ENCODE data around the gene GLS. TPM values are rescaled to one million over a fixed set of nuclear protein-coding genes. Genes with fewer than 3 reads are reported as not detected.

Gene GLS
- total and polyA plus RNA-seq, 9 of the 15 experiments (the other 6 are each of a cell fraction or from before 2014, with no cell fraction given): 13.7 to 77.5 (median 48.2) TPM

GRCh38 chr2:191013932-191014652, 133.5 kb downstream of the GLS start, which contains the start of gene STAT1 (continued):
- TF ChIP-seq POLR2A (conservative IDR thresholded peaks at IDR 0.05): peak; percentile 83
- no peak for TF ChIP-seq ZC3H4 (CRISPR knock-in tag; IDR thresholded peaks at IDR 0.05; ENCODE audit: borderline replicate concordance)
- peak; percentile 75 to 83 for TF ChIP-seq FOXK2 (conservative IDR thresholded peaks at IDR 0.05 in 1 of 2, IDR thresholded peaks at IDR 0.05 in 1 of 2; ENCODE audit: low read depth in 2 of 2)
- peak; percentile 74; the same call in 1 of the 2 replicates for TF ChIP-seq PML (IDR thresholded peaks at IDR 0.05; ENCODE audit: low read length)
- TF ChIP-seq ZNF23 (CRISPR knock-in tag; IDR thresholded peaks at IDR 0.05): no peak
- no peak for TF ChIP-seq RBM15 (IDR thresholded peaks at IDR 0.05; ENCODE audit: insufficient read depth, low read length)
- TF ChIP-seq GTF2F1 (IDR thresholded peaks at IDR 0.05; ENCODE audit: low read depth, low read length): no peak
- no peak for TF ChIP-seq ZNF41 (CRISPR knock-in tag; conservative IDR thresholded peaks at IDR 0.05)
- TF ChIP-seq BACH1 (tag; IDR thresholded peaks at IDR 0.05): no peak
- TF ChIP-seq ZNF561 (CRISPR knock-in tag; conservative IDR thresholded peaks at IDR 0.05): no peak
- TF ChIP-seq ZC3H8 (IDR thresholded peaks at IDR 0.05): no peak
- TF ChIP-seq ZNF592 (IDR thresholded peaks at IDR 0.05): peak; percentile 82
- TF ChIP-seq ZNF124 (CRISPR knock-in tag; IDR thresholded peaks at IDR 0.05): no peak
- TF ChIP-seq L3MBTL2 (IDR thresholded peaks at IDR 0.05): peak; percentile 97
- no peak for TF ChIP-seq FOXM1 (IDR thresholded peaks at IDR 0.05; ENCODE audit: low read depth)
- no peak for TF ChIP-seq FOXM1 (CRISPR knock-in tag; IDR thresholded peaks at IDR 0.05; ENCODE audit: low read depth)
- TF ChIP-seq POLR2AphosphoS5 (IDR thresholded peaks at IDR 0.05; ENCODE audit: control insufficient read depth, insufficient read depth, low read depth, low read length): peak; percentile 72; the same call in 1 of the 2 replicates
- TF ChIP-seq, protein P1, sequence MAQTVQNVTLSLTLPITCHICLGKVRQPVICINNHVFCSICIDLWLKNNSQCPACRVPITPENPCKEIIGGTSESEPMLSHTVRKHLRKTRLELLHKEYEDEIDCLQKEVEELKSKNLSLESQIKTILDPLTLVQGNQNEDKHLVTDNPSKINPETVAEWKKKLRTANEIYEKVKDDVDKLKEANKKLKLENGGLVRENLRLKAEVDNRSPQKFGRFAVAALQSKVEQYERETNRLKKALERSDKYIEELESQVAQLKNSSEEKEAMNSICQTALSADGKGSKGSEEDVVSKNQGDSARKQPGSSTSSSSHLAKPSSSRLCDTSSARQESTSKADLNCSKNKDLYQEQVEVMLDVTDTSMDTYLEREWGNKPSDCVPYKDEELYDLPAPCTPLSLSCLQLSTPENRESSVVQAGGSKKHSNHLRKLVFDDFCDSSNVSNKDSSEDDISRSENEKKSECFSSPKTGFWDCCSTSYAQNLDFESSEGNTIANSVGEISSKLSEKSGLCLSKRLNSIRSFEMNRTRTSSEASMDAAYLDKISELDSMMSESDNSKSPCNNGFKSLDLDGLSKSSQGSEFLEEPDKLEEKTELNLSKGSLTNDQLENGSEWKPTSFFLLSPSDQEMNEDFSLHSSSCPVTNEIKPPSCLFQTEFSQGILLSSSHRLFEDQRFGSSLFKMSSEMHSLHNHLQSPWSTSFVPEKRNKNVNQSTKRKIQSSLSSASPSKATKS (CRISPR knock-in tag; IDR thresholded peaks at IDR 0.05): no peak
- TF ChIP-seq ARID3A (IDR thresholded peaks at IDR 0.05; ENCODE audit: borderline replicate concordance, low read depth, low read length): no peak
- 0 out of 2 replicates have a peak, but pooled peaks have one; percentile 31 for TF ChIP-seq ZNF766 (CRISPR knock-in tag; conservative IDR thresholded peaks at IDR 0.05)

All from K562 (cell line).